GM18498 (cell line): ENCODE results near the gene FLYWCH1.

Experiments used
- ATAC-seq: cut with Tn5 transposase; IDR thresholded peaks from one replicate; pipeline ENCODE4 v1.9.1; 2021; ENCODE audit warnings: mild to moderate bottlenecking, moderate library complexity; ENCODE audit not compliant: unreplicated experiment

Gene FLYWCH1

GRCh38 chr16:2911638-2912329, at the start of gene FLYWCH1:
TSS of gene FLYWCH1 (plus strand) at chr16:2911931. CDS start at chr16:2929686, 17,755 bp downstream.
- peak; percentile 92 for ATAC-seq

- no peak for ATAC-seq
Observed at GRCh38 chr16:2865651-2866050, 46.1 kb upstream of the FLYWCH1 start.

GRCh38 chr16:2866431-2866830, 45.3 kb upstream of the FLYWCH1 start:
- no peak for ATAC-seq

- ATAC-seq, result no peak
Observed at GRCh38 chr16:2867661-2867986, 44.1 kb upstream of the FLYWCH1 start.

GRCh38 chr16:2867987-2868789, 43.5 kb upstream of the FLYWCH1 start:
- ATAC-seq, result peak; percentile 87

- ATAC-seq, result no peak
Observed at GRCh38 chr16:2871926-2872325, 39.8 kb upstream of the FLYWCH1 start.

GRCh38 chr16:2874032-2874911, 37.5 kb upstream of the FLYWCH1 start:
- ATAC-seq, result no peak

- ATAC-seq, result no peak
Observed at GRCh38 chr16:2874912-2875362, 36.8 kb upstream of the FLYWCH1 start.

- no peak for ATAC-seq
Observed at GRCh38 chr16:2879854-2880508, 31.8 kb upstream of the FLYWCH1 start.

- peak; percentile 9 for ATAC-seq
Observed at GRCh38 chr16:2881783-2882649, 29.7 kb upstream of the FLYWCH1 start.

- ATAC-seq, result peak; percentile 91
Observed at GRCh38 chr16:2882650-2883457, 28.9 kb upstream of the FLYWCH1 start, which contains the start of gene FLYWCH2. TSS of gene FLYWCH2 (plus strand) at chr16:2883215. CDS start at chr16:2896450, 13,235 bp downstream.

GRCh38 chr16:2883458-2883908, 28.2 kb upstream of the FLYWCH1 start:
- peak; percentile 0 for ATAC-seq

GRCh38 chr16:2884041-2884451, 27.7 kb upstream of the FLYWCH1 start:
- no peak for ATAC-seq

- no peak for ATAC-seq
Observed at GRCh38 chr16:2894231-2894630, 17.5 kb upstream of the FLYWCH1 start.

GRCh38 chr16:2895813-2896212, 15.9 kb upstream of the FLYWCH1 start:
- ATAC-seq, result no peak

GRCh38 chr16:2896480-2897010, 15.2 kb upstream of the FLYWCH1 start:
- ATAC-seq, result no peak

- no peak for ATAC-seq
Observed at GRCh38 chr16:2897110-2897509, 14.6 kb upstream of the FLYWCH1 start.

GRCh38 chr16:2898831-2899563, 12.7 kb upstream of the FLYWCH1 start:
- ATAC-seq, result no peak
